GM18505 (cell line): ENCODE measurements around the gene TLE2.
"Not testable (repeated sequence)": the region's sequence is repeated elsewhere in the genome, so short reads cannot be mapped to it uniquely, and the experiment has no call there.

Experiments used
- ATAC-seq: cut with Tn5 transposase; IDR thresholded peaks from one replicate; pipeline ENCODE4 v1.9.1; 2021; ENCODE audit not compliant: unreplicated experiment
- POLR2A ChIP-seq: IDR thresholded peaks from 4 replicates; pipeline ENCODE4 v1.6.1; 2011; ENCODE audit warnings: borderline replicate concordance; ENCODE audit not compliant: insufficient read depth, insufficient read length; ENCODE audit errors: extremely low read depth

The TLE2 gene

DNA sequence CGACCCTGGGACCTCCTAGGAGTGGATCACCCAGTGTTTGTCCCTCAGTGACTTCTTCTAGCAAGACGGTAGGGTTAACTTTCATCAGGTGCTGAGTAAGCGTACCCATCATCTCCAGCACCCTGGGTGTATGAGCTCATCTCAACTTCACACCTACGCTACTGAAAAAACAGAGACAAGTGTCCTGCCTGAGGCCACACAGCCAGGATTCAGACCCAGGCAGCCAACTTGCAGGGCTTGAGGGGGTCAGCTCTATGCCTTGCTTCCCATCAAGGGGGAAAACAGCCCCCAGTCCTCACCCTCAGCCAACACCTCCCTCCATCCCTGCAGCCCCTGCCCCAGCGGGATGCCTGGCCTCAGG lies 4.6 kb downstream of the TLE2 start:
- no peak for TF ChIP-seq POLR2A
- no peak for ATAC-seq

GRCh38 chr19:3020321-3020960 lies 8.6 kb downstream of the TLE2 start:
- ATAC-seq: no peak
- TF ChIP-seq POLR2A: no peak

GRCh38 chr19:3019211-3019854 lies 9.7 kb downstream of the TLE2 start:
- ATAC-seq: no peak
- TF ChIP-seq POLR2A: no peak

DNA sequence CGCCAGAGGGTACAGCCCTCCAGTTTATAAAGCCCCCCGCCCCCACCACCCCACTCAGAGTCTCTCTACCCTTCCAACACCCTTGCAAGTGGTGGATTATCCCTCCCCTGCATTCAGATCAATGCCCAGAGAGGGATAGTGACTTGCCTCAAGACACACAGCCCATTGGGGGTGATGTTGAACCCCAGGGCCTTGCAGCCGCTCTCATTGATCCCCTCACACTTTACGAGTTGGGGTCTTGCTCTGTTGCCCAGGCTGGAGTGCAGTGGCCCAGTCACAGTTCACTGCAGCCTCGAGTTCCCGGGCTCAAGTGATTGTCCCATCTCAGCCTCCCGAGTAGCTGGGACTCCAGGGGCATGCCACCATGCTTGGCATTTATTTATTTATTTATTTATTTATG lies 11.2 kb downstream of the TLE2 start:
- ATAC-seq: no peak
- TF ChIP-seq POLR2A: no peak

GRCh38 chr19:3015126-3016057 lies 13.7 kb downstream of the TLE2 start:
- TF ChIP-seq POLR2A: no peak
- no peak for ATAC-seq

GRCh38 chr19:3014135-3014534 lies 14.9 kb downstream of the TLE2 start:
- no peak for TF ChIP-seq POLR2A
- ATAC-seq: no peak

DNA sequence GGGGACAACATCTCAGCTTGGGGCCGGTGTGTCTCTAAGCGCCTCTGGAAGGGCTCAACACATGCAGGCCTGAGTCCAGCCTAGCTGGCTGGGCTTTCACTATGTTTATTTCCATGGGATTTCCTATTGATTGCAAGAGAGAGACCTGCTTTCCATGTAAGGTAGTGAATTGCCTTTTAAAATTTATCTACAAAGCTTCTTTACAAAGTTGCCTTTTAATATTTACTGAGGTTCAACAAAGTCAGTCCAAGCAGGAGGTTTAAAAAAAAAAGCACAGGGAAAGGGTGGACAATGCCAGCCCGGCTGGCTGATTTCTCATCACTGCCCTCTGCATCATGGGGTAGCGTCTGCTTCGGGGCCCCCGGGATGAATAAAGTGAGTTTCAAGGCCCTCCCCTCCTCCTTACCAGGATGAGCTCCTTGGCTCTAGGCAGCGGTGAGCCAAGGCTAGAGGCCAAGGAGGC lies 15.8 kb downstream of the TLE2 start:
- no peak for ATAC-seq
- TF ChIP-seq POLR2A: no peak

DNA sequence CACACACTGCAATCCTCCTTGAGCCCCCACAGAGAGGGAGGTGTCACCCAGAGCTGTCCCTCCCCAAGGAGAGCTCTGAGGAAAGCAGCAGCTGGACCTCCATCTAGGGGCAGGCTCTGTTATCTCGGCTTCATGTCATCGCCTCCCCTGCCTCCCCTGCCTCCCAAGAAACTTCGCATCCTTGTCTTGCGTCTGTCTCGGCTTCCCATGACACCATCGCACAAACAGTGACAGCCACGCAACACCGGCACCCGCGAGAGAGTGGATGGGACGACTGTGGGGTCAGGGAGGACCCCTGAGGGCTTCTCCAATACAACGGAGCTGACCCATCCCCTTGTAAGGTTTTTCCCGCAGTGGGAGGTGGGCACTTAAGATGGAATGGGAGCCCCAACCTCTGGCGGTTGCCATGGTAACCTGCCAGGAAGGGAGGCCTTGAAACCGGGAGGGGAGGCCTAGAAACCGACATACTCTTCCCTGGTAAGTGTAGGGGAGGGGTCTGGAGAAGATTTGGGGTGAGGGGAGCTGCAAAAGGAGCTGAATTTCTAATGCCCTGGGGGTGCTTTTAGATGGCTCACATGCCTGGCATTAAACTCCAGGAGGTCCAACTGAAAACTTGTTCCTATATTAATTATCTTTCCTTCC lies 16.3 kb downstream of the TLE2 start:
- no peak for ATAC-seq
- no peak for TF ChIP-seq POLR2A

DNA sequence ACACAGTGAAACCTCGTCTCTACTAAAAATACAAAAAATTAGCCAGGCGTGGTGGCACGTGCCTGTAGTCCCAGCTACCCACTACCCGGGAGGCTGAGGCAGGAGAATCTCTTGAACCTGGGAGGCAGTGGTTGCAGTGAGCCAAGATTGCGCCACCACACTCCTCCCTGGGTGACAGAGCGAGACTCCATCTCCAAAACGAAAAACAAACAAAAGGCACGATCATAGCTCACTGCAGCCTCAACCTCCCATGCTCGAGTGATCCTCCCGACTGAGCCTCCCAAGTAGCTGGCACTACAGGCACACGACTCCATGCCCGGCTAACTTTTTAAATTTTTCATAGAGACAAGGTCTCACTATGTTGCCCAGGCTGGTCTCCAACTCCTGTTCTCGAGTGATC lies 17.0 kb downstream of the TLE2 start:
- not testable (repeated sequence) for ATAC-seq

DNA sequence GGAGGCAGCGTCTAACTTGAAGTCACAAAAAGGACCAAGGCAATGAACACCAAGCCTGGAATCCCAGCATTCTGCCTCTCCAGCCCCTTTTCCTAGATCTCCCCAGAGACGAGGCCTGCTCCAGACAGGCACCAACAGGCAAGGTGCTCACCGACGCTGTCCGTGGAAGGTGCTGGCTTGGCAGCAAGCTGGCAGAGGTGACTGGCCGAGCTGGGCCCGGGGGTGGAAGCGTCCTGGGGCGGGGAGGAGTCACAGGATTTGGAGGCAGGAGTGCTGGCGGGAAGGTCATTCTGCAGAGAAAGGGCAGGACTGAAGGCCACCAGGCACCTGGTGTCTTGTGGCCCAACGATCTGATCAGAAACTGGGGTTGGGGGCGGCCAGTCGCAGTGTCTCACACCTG lies 18.2 kb downstream of the TLE2 start:
- no peak for TF ChIP-seq POLR2A
- ATAC-seq: no peak

GRCh38 chr19:3008994-3009393 lies 20.1 kb downstream of the TLE2 start:
- ATAC-seq: no peak

DNA sequence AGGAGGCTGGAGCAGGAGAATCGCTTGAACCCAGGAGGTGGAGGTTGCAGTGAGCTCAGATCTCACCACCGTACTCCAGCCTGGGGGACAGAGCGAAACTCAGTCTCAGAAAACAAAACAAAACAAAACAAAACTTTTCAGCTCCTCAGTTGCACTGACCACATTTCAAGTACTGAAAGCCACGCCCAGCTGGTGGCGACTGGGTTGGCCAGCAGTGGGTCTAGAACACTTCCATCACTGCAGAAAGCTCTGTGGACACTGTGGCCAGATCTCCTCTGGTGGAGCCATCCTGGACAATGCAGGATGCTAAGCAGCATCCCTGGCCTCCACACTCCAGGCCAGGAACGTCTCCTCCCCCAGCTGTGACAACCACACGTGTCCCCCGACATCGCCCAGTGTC lies 21.1 kb downstream of the TLE2 start:
- ATAC-seq: no peak
- no peak for TF ChIP-seq POLR2A

More at GRCh38 chr19:3008994-3009393, 20.1 kb downstream of the TLE2 start:
- TF ChIP-seq POLR2A: no peak

GRCh38 chr19:3006075-3006767 lies 22.9 kb downstream of the TLE2 start:
- ATAC-seq: no peak
- TF ChIP-seq POLR2A: no peak
